OCI-LY7 (cell line): Measurements from ENCODE around the gene C6orf120. TPM values are rescaled to one million over a fixed set of nuclear protein-coding genes. Genes with fewer than 3 reads are reported as not detected.

Source experiments
- BruUV-seq: library from RNA; stranded (reverse); fragments of 400-500 nt; replicated peaks from 2 replicates; lab custom pipeline; 2021; lab: Mats Ljungman, UMichigan
- CTCF ChIA-PET: fragments of 300-600 bp; sonication (Branson Sonifier 250); formaldehyde crosslinking; loops from one replicate; lab custom pipeline; 2022; ENCODE audit warnings: antibody characterized with exemption; ENCODE audit not compliant: unreplicated experiment; lab: Charles Lee
- POLR2A ChIA-PET: fragments of 300-600 bp; sonication (Branson Sonifier 250); formaldehyde crosslinking; loops from one replicate; lab custom pipeline; 2022; ENCODE audit warnings: antibody characterized with exemption; lab: Charles Lee
- DNase-seq: peaks from one replicate; pipeline ENCODE4 v3.0.0-alpha.2; 2015; ENCODE audit warnings: low spot score
- H2AFZ ChIP-seq: fragments of 200-600 bp; sonication (generic), shearing (Covaris generic); 2 replicates; pipeline ENCODE4 v1.6.1; 2014; ENCODE audit warnings: mild to moderate bottlenecking, antibody characterized with exemption, low read length, moderate library complexity
- H3K27ac ChIP-seq: fragments of 200-600 bp; sonication (generic); 2 replicates; pipeline ENCODE4 v1.5.1; 2014; ENCODE audit warnings: mixed run types, low read depth, mild to moderate bottlenecking, moderate library complexity, low read length, inconsistent platforms; ENCODE audit not compliant: poor library complexity, severe bottlenecking
- H3K36me3 ChIP-seq: fragments of 200-600 bp; sonication (generic); 2 replicates; pipeline ENCODE4 v1.6.1; 2014; ENCODE audit warnings: mild to moderate bottlenecking, antibody characterized with exemption, low read length, moderate library complexity, mixed read lengths; ENCODE audit not compliant: insufficient read depth
- H3K4me1 ChIP-seq: fragments of 200-600 bp; sonication (generic); 2 replicates; pipeline ENCODE4 v1.5.1; 2014; ENCODE audit warnings: mild to moderate bottlenecking, low read length; ENCODE audit not compliant: insufficient read depth, poor library complexity, severe bottlenecking
- H3K4me2 ChIP-seq: fragments of 200-600 bp; sonication (generic); 2 replicates; pipeline ENCODE4 v1.6.1; 2014; ENCODE audit warnings: mild to moderate bottlenecking, low read length
- H3K4me3 ChIP-seq: fragments of 200-600 bp; sonication (generic); 2 replicates; pipeline ENCODE4 v1.5.1; 2014; ENCODE audit warnings: mild to moderate bottlenecking, low read depth, low read length; ENCODE audit not compliant: poor library complexity, severe bottlenecking
- H3K79me2 ChIP-seq: fragments of 200-600 bp; sonication (generic); 2 replicates; pipeline ENCODE4 v1.6.1; 2016; ENCODE audit warnings: low read depth, mild to moderate bottlenecking, low read length, moderate library complexity, mixed read lengths; ENCODE audit not compliant: insufficient read depth
- H3K9me2 ChIP-seq: fragments of 200-600 bp; sonication (generic); 2 replicates; pipeline ENCODE4 v1.6.1; 2016; ENCODE audit warnings: mild to moderate bottlenecking, low read length, mixed read lengths; ENCODE audit not compliant: insufficient read depth
- H3K9me3 ChIP-seq: fragments of 200-600 bp; sonication (generic); 2 replicates; pipeline ENCODE4 v1.6.1; 2014; ENCODE audit warnings: mild to moderate bottlenecking, mixed run types, low read length, mixed read lengths
- H4K20me1 ChIP-seq: fragments of 200-600 bp; sonication (generic); 2 replicates; pipeline ENCODE4 v1.6.1; 2014; ENCODE audit warnings: mild to moderate bottlenecking, antibody characterized with exemption, low read length, moderate library complexity, mixed read lengths; ENCODE audit not compliant: insufficient read depth
- EZH2phosphoT487 ChIP-seq: fragments of 200-600 bp; sonication (generic); IDR thresholded peaks from 2 replicates; pipeline ENCODE4 v1.6.1; 2018; ENCODE audit warnings: low read depth, borderline replicate concordance, mild to moderate bottlenecking, mixed run types, antibody characterized with exemption, low read length, moderate library complexity, mixed read lengths
- intact Hi-C: fragments of 100-400 bp; cut with micrococcal nuclease; formaldehyde crosslinking; loops from one replicate; pipeline ENCODE4 v1.10.0; 2022; ENCODE audit not compliant: unreplicated experiment
- total RNA-seq, 2 experiments: library from RNA; depleted of rRNA in 1 of 2; stranded (reverse); fragments of >200 nt in 1 of 2; shearing (Covaris generic) in 1 of 2; gene quantifications; 2 replicates each; pipeline ENCODE4 v1.2.3, GENCODE V29; 2014 to 2022
- TF ChIP-seq, protein P1 (sequence below): fragments of 200-600 bp; sonication (generic); conservative IDR thresholded peaks from 2 replicates; pipeline ENCODE4 v1.5.1; 2014; ENCODE audit warnings: mild to moderate bottlenecking, antibody characterized with exemption, low read length, moderate library complexity, mixed read lengths

C6orf120 gene
- total RNA-seq, 2 experiments from 2014 or later: 19.0 to 30.3 TPM

DNA sequence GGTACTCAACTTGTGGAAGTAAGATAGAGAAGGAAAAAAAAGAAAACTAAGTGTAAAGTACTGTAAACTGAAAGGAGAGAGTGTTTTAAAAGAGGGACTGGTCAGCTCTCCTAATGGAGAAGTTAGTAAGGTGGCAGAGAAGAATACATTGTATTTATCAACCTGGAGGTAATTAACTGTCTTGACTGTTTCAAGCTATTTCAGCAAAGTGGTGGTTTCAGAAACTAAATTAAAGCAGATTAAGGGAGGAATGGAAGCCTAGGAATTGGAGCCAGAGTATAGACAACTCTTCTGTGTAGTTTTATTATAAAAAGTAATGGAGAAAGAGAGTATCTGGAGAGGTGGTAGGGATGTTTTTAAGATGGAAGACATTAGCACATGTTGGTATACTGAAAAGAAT, 25.0 kb downstream of the C6orf120 start:
- no peak overlapping the region for H3K4me2 ChIP-seq
- intact Hi-C loops: no loop called here
- POLR2A ChIA-PET: interaction anchor here (2.7 kb wide), 1 partner anchor 18 kb away, joined by 12 read pairs; no protein-coding TSS in a partner anchor

DNA sequence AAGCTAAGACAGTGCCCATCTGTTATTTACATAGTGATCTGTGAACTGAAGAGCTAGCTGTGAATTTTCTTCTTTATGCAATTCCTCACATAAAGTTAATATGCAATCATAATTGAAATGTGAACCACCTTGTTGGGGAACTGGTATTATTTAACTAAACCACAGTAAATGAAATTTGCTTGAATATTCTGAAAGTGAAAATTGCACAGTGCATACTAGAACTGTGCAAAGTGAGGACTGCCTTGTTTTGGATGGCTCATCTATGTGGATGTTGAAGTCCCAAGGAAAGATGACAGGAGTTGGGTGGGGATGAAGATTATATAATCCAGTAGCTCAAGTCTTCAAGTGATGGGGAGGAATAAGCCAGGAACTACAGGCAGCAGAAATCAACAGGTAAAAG, 28.0 kb downstream of the C6orf120 start:
- Histone ChIP-seq H3K4me3 (no peak overlapping the region), H2AFZ (no peak overlapping the region), H4K20me1 (no peaks in the 10 kb centered on the region), H3K79me2 (no peaks in the 10 kb centered on the region), H3K4me2 (no peak overlapping the region), H3K9me3 (no peaks in the 10 kb centered on the region), H3K36me3 (no peaks in the 10 kb centered on the region), H3K4me1 (peaks cover 10% of the 10 kb centered on the region), H3K9me2 (no peaks in the 10 kb centered on the region), H3K27ac (no peak overlapping the region)
- no TSS peak for BruUV-seq
- ChIA-PET CTCF (no interaction called here), POLR2A (no interaction called here)
- TF ChIP-seq, protein P1, sequence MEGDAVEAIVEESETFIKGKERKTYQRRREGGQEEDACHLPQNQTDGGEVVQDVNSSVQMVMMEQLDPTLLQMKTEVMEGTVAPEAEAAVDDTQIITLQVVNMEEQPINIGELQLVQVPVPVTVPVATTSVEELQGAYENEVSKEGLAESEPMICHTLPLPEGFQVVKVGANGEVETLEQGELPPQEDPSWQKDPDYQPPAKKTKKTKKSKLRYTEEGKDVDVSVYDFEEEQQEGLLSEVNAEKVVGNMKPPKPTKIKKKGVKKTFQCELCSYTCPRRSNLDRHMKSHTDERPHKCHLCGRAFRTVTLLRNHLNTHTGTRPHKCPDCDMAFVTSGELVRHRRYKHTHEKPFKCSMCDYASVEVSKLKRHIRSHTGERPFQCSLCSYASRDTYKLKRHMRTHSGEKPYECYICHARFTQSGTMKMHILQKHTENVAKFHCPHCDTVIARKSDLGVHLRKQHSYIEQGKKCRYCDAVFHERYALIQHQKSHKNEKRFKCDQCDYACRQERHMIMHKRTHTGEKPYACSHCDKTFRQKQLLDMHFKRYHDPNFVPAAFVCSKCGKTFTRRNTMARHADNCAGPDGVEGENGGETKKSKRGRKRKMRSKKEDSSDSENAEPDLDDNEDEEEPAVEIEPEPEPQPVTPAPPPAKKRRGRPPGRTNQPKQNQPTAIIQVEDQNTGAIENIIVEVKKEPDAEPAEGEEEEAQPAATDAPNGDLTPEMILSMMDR: no peak
- no peak for TF ChIP-seq EZH2phosphoT487
- intact Hi-C loops: no loop called here
- no peak for DNase-seq

More for the DNA sequence above, 25.0 kb downstream of the C6orf120 start:
- BruUV-seq: no TSS peak
- no peak overlapping the region for H3K4me3 ChIP-seq
- H3K9me2 ChIP-seq: no peaks in the 10 kb centered on the region
- H3K9me3 ChIP-seq: no peaks in the 10 kb centered on the region
- peaks cover 8% of the 10 kb centered on the region; the same call in 1 of the 2 replicates for H4K20me1 ChIP-seq
- H3K4me1 ChIP-seq: peaks cover 16% of the 10 kb centered on the region
- TF ChIP-seq EZH2phosphoT487: no peak
- TF ChIP-seq, protein P1: no peak
- CTCF ChIA-PET: no interaction called here
- no peak for DNase-seq
- no peak overlapping the region for H2AFZ ChIP-seq
- H3K27ac ChIP-seq: no peak overlapping the region
- no peaks in the 10 kb centered on the region for H3K36me3 ChIP-seq
- H3K79me2 ChIP-seq: peaks cover 13% of the 10 kb centered on the region

DNA sequence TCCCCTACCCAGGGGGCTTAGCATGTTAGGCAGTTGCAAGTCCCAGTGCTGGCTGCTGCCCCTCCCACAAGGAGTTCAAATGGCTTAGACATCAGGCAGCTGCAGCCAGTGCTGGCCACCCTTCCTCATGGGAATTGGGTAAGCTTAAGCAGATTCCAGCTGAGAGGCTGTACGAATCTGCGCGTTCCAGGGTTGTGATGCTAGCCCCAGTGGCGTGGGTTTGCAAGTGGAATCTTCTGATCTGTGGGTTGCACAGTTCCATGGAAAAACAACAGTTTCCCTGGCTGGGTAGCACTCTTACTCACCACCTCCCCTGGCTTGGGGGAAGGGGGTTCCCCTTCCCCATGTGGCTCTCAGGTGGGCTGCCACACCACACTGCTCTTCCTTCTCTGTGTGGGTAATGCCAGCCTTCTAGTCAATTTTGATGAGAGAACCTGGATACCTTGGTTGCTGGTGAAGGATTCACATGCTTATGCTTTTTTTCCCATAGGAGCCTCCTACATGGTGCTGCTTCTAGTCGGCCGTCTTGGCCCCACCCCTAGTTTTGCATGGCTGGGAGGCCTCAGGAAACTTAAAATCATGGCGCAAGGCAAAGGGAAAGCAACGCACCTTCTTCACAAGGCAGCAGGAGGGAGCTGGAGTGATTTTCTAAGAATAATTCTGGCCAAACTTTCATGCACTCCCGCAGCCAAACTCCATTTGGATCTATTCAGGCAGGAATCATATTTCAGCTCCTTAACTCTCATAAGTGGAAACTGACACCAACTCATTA, 36.5 kb downstream of the C6orf120 start:
- H3K36me3 ChIP-seq: no peaks in the 10 kb centered on the region
- ChIA-PET POLR2A (interaction anchor here (0.6 to 1.1 kb wide), 2 partner anchors 28 to 60 kb away, joined by 4 read pairs; no protein-coding TSS in a partner anchor), CTCF (no interaction called here)
- H2AFZ ChIP-seq: no peak overlapping the region
- no peaks in the 10 kb centered on the region for H3K9me3 ChIP-seq
- no peak for DNase-seq
- H3K9me2 ChIP-seq: no peaks in the 10 kb centered on the region
- no peak overlapping the region for H3K4me3 ChIP-seq
- TF ChIP-seq EZH2phosphoT487: no peak
- TF ChIP-seq, protein P1: no peak
- H3K4me2 ChIP-seq: no peak overlapping the region
- H3K27ac ChIP-seq: no peak overlapping the region
- H4K20me1 ChIP-seq: no peaks in the 10 kb centered on the region
- no TSS peak for BruUV-seq
- H3K79me2 ChIP-seq: no peaks in the 10 kb centered on the region
- intact Hi-C loops: no loop called here
- H3K4me1 ChIP-seq: no peaks in the 10 kb centered on the region
